SU-DHL-6 (cell line): ENCODE measurements around the gene NEURL1B.

ENCODE experiments used
- EZH2phosphoT487 ChIP-seq: fragments of 200-600 bp; sonication (generic), shearing (Covaris generic); conservative IDR thresholded peaks from 2 replicates; pipeline ENCODE4 v1.6.1; 2018; ENCODE audit warnings: mild to moderate bottlenecking, antibody characterized with exemption, low read length, moderate library complexity, mixed read lengths
- TF ChIP-seq, protein P1 (sequence below): fragments of 200-600 bp; sonication (generic); IDR thresholded peaks from one replicate; pipeline ENCODE4 v1.5.1; 2017; ENCODE audit warnings: antibody characterized with exemption, mild to moderate bottlenecking, low read length, moderate library complexity; ENCODE audit not compliant: insufficient read depth, poor library complexity, severe bottlenecking

DNA sequence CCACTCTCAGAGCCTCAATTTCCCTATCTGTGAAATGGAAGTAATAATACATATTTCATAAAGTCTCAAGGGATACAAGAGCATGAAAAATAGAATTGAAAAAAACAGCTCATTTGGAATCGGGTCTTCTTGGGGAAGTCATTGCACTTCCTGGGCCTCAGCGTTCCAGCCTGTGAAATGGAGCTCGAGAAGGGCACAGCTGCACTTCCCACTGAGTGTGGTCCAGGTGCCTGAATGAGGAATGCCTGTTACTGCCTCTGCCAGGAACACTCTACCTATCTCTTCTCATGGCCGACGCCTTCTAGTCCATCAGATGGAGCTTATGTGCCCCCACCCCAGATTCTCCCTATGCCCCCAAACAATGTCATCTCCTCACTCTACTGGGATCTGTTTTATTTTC, 924 bp upstream of the NEURL1B start:
- TF ChIP-seq, protein P1, sequence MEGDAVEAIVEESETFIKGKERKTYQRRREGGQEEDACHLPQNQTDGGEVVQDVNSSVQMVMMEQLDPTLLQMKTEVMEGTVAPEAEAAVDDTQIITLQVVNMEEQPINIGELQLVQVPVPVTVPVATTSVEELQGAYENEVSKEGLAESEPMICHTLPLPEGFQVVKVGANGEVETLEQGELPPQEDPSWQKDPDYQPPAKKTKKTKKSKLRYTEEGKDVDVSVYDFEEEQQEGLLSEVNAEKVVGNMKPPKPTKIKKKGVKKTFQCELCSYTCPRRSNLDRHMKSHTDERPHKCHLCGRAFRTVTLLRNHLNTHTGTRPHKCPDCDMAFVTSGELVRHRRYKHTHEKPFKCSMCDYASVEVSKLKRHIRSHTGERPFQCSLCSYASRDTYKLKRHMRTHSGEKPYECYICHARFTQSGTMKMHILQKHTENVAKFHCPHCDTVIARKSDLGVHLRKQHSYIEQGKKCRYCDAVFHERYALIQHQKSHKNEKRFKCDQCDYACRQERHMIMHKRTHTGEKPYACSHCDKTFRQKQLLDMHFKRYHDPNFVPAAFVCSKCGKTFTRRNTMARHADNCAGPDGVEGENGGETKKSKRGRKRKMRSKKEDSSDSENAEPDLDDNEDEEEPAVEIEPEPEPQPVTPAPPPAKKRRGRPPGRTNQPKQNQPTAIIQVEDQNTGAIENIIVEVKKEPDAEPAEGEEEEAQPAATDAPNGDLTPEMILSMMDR, result no peak
- no peak for TF ChIP-seq EZH2phosphoT487
